ENCODE measurements around the gene MMP14.
"Not testable (repeated sequence)": the region's sequence is repeated elsewhere in the genome, so short reads cannot be mapped to it uniquely, and the experiment has no call there.

The MMP14 gene

GRCh38 chr14:22850944-22851764 lies 14.8 kb downstream of the MMP14 start:
- Histone ChIP-seq H3K27me3 (replicated peaks; ENCODE audit: control insufficient read depth, insufficient read depth, low read length) (no peaks in the 10 kb centered on the region; the same call in 1 of the 2 replicates), H3K4me3 (replicated peaks; ENCODE audit: low read depth, low read length) (no peak overlapping the region), H3K36me3 (ENCODE audit: control insufficient read depth, insufficient read depth, low read length) (no peaks in the 10 kb centered on the region)
- TF ChIP-seq, protein P1, sequence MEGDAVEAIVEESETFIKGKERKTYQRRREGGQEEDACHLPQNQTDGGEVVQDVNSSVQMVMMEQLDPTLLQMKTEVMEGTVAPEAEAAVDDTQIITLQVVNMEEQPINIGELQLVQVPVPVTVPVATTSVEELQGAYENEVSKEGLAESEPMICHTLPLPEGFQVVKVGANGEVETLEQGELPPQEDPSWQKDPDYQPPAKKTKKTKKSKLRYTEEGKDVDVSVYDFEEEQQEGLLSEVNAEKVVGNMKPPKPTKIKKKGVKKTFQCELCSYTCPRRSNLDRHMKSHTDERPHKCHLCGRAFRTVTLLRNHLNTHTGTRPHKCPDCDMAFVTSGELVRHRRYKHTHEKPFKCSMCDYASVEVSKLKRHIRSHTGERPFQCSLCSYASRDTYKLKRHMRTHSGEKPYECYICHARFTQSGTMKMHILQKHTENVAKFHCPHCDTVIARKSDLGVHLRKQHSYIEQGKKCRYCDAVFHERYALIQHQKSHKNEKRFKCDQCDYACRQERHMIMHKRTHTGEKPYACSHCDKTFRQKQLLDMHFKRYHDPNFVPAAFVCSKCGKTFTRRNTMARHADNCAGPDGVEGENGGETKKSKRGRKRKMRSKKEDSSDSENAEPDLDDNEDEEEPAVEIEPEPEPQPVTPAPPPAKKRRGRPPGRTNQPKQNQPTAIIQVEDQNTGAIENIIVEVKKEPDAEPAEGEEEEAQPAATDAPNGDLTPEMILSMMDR (IDR thresholded peaks at IDR 0.05; ENCODE audit: insufficient read depth, low read length, poor library complexity, severe bottlenecking), result no peak
- DNase-seq (ENCODE audit: extremely low read depth, insufficient read length), result no peak

DNA sequence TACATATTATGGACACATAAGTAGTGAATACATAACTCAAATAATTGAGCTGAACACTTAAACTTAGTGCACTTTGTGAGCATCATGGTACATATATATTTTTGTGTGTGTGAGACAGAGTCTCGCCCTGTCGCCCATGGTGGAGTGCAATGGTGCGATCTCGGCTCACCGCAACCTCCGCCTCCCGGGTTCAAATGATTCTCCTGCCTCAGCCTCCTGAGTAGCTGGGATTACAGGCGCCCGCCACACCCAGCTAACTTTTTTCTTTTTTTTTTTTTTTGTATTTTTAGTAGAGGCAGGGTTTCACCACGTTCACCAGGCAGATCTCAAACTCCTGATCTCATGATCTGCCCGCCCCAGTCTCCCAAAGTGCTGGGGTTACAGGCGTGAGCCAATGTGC lies 15.8 kb downstream of the MMP14 start:
- DNase-seq (ENCODE audit: extremely low read depth, insufficient read length); H3K4me3 ChIP-seq (replicated peaks; ENCODE audit: low read depth, low read length); H3K36me3 ChIP-seq (ENCODE audit: control insufficient read depth, insufficient read depth, low read length); H3K27me3 ChIP-seq (replicated peaks; ENCODE audit: control insufficient read depth, insufficient read depth, low read length): not testable (repeated sequence)

DNA sequence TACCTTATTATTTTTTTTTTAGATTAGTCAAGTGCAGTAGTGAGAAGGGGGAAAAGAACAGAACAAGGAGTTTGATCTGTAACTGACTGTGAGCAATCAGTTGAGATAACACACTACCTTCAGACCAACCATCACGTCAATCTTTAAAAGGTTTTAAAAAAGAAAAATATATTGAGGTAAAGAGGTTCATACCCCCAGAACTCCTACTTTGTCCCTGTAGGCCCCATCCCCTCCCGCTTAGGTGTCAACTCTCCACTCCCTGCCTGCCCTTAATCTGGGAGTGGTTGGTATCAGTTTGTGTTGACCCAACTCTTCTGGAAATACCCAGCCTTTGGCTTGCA lies 16.2 kb downstream of the MMP14 start:
- no peak overlapping the region for H3K4me3 ChIP-seq (replicated peaks; ENCODE audit: low read depth, low read length)
- no peaks in the 10 kb centered on the region for H3K36me3 ChIP-seq (ENCODE audit: control insufficient read depth, insufficient read depth, low read length)
- no peaks in the 10 kb centered on the region for H3K27me3 ChIP-seq (replicated peaks; ENCODE audit: control insufficient read depth, insufficient read depth, low read length)
- TF ChIP-seq, protein P1 (IDR thresholded peaks at IDR 0.05; ENCODE audit: insufficient read depth, low read length, poor library complexity, severe bottlenecking), result no peak
- no peak for DNase-seq (ENCODE audit: extremely low read depth, insufficient read length)

DNA sequence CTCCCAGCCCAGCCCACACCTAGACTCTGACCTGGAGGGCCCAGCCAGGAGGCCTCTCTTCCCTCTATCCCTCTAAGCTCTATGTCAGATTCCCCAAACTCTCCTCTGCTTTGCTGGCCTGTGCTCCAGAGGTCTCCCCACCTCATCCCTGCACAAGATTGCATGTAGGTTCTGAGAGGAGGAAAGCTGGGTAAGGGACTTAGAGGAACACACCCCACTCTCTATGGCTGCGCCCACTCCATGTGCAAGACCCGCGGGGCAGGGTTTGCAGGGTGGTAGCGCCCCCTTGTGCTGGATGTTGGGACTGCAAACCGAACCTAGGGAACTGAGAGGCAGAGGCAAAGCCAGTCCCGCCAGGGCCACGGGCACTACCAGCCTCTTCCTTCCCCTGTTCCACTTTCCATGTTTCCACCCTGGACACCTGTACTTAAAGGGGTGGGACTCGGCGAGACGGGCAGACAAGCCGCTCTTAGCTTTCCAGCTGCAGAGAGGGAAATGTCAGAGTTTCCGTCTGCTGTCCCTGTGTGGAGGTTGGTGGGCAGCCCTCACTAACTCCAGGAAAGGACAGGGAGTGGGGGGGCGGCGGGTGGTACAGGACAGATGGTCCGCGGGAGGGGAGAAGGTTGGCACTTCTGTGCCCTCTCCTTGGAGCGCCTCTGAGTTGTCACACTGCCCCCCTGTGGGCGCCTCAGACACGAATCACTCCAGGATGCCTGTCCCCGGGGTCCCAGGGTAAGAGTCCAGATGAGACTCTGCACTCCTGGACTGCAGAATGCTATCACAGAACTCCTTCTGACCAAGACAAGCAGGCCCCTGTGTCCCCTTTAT lies 16.8 kb downstream of the MMP14 start:
- TF ChIP-seq, protein P1 (IDR thresholded peaks at IDR 0.05; ENCODE audit: insufficient read depth, low read length, poor library complexity, severe bottlenecking), result peak; percentile 89
- no peaks in the 10 kb centered on the region for H3K27me3 ChIP-seq (replicated peaks; ENCODE audit: control insufficient read depth, insufficient read depth, low read length)
- peak; percentile 80 for DNase-seq (ENCODE audit: extremely low read depth, insufficient read length)
- no peaks in the 10 kb centered on the region for H3K36me3 ChIP-seq (ENCODE audit: control insufficient read depth, insufficient read depth, low read length)
- peak overlapping the region; percentile 57 for H3K4me3 ChIP-seq (replicated peaks; ENCODE audit: low read depth, low read length)

DNA sequence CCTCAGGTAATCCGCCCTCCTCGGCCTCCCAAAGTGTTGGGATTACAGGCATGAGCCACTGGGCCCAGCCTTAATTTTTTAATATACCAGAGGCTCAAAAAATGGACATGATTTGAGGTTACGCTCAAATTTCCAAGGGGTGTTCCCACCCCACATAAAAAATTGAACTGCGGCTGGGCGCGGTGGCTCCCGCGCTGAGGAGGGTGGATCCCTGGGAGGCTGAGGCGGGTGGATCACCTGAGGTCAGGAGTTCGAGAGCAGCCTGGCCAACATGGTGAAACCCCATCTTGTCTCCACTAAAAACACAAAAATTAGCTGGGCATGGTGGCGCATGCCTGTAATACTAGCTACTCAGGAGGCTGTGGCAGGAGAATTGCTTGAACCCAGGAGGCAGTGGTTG lies 17.9 kb downstream of the MMP14 start:
- not testable (repeated sequence) for DNase-seq (ENCODE audit: extremely low read depth, insufficient read length); H3K4me3 ChIP-seq (replicated peaks; ENCODE audit: low read depth, low read length); H3K27me3 ChIP-seq (replicated peaks; ENCODE audit: control insufficient read depth, insufficient read depth, low read length); H3K36me3 ChIP-seq (ENCODE audit: control insufficient read depth, insufficient read depth, low read length)

- no peak for DNase-seq (ENCODE audit: extremely low read depth, insufficient read length)
- no peak overlapping the region for H3K4me3 ChIP-seq (replicated peaks; ENCODE audit: low read depth, low read length)
- TF ChIP-seq, protein P1 (IDR thresholded peaks at IDR 0.05; ENCODE audit: insufficient read depth, low read length, poor library complexity, severe bottlenecking), result no peak
- no peaks in the 10 kb centered on the region for H3K36me3 ChIP-seq (ENCODE audit: control insufficient read depth, insufficient read depth, low read length)
- no peaks in the 10 kb centered on the region for H3K27me3 ChIP-seq (replicated peaks; ENCODE audit: control insufficient read depth, insufficient read depth, low read length)
Measured at GRCh38 chr14:22854963-22855724, 18.8 kb downstream of the MMP14 start.
